PC-9 (cell line): ENCODE data around the gene BLM. TPM values are rescaled to one million over a fixed set of nuclear protein-coding genes. Genes with fewer than 3 reads are reported as not detected.
"Not testable (repeated sequence)": the region's sequence is repeated elsewhere in the genome, so short reads cannot be mapped to it uniquely, and the experiment has no call there.

ENCODE experiments used
- BruUV-seq: library from RNA; stranded (reverse); fragments of 400-500 nt; replicated peaks from 2 replicates; lab custom pipeline; 2021; lab: Mats Ljungman, UMichigan
- CTCF ChIA-PET: fragments of 300-600 bp; sonication (Branson Sonifier 250); formaldehyde crosslinking; loops from one replicate; lab custom pipeline; 2022; ENCODE audit warnings: antibody characterized with exemption; lab: Charles Lee
- POLR2A ChIA-PET: fragments of 300-600 bp; sonication (Branson Sonifier 250); formaldehyde crosslinking; loops from one replicate; lab custom pipeline; 2022; ENCODE audit warnings: antibody characterized with exemption; ENCODE audit not compliant: unreplicated experiment; lab: Charles Lee
- DNase-seq, 2 experiments: peaks; one replicate each; pipeline versions ENCODE4 v3.0.0 to v3.0.0-alpha.2; 2015 to 2022; ENCODE audit warnings: mixed read lengths in 1 of 2
- H2AFZ ChIP-seq: fragments of 200-600 bp; sonication (generic); 2 replicates; pipeline ENCODE4 v1.8.1; 2017; ENCODE audit warnings: antibody characterized with exemption
- H3F3A ChIP-seq: fragments of 200-600 bp; sonication (generic); 2 replicates; pipeline ENCODE4 v1.8.1; 2017; ENCODE audit warnings: antibody characterized with exemption, mild to moderate bottlenecking, low read depth; ENCODE audit not compliant: insufficient read depth
- H3K27ac ChIP-seq: fragments of 200-600 bp; sonication (generic); 2 replicates; pipeline ENCODE4 v1.6.1; 2016; ENCODE audit warnings: mixed run types
- H3K27me3 ChIP-seq: fragments of 200-600 bp; sonication (generic); 2 replicates; pipeline ENCODE4 v1.6.1; 2016; ENCODE audit warnings: low read depth, mixed run types; ENCODE audit not compliant: insufficient read depth
- H3K36me3 ChIP-seq: fragments of 200-600 bp; sonication (generic); 2 replicates; pipeline ENCODE4 v1.6.1; 2016; ENCODE audit warnings: low read depth, mixed run types
- H3K4me1 ChIP-seq: fragments of 200-600 bp; sonication (generic); replicated peaks from 2 replicates; pipeline ENCODE4 v1.6.1; 2016; ENCODE audit warnings: mixed run types; ENCODE audit not compliant: insufficient read depth
- H3K4me2 ChIP-seq: fragments of 200-600 bp; sonication (generic); 2 replicates; pipeline ENCODE4 v1.6.1; 2017; ENCODE audit warnings: mixed run types
- H3K4me3 ChIP-seq: fragments of 200-600 bp; sonication (generic); 2 replicates; pipeline ENCODE4 v1.6.1; 2016; ENCODE audit warnings: mixed run types
- H3K79me2 ChIP-seq: fragments of 200-600 bp; sonication (generic); 2 replicates; pipeline ENCODE4 v1.6.1; 2017; ENCODE audit warnings: low read depth, mixed run types
- H3K9me2 ChIP-seq: fragments of 200-600 bp; sonication (generic); 2 replicates; pipeline ENCODE4 v1.8.1; 2017; ENCODE audit warnings: mild to moderate bottlenecking; ENCODE audit not compliant: insufficient read depth
- H3K9me3 ChIP-seq: fragments of 200-600 bp; sonication (generic); 2 replicates; pipeline ENCODE4 v1.8.1; 2016; ENCODE audit warnings: low read depth; ENCODE audit not compliant: insufficient read depth
- H4K20me1 ChIP-seq: fragments of 200-600 bp; sonication (generic); 2 replicates; pipeline ENCODE4 v1.8.1; 2017; ENCODE audit not compliant: insufficient read depth
- EZH2 ChIP-seq: fragments of 200-600 bp; sonication (generic); IDR thresholded peaks from 2 replicates; pipeline ENCODE4 v1.8.0; 2017; ENCODE audit warnings: antibody characterized with exemption, low read depth
- intact Hi-C: fragments of 100-400 bp; cut with micrococcal nuclease; formaldehyde crosslinking; loops from one replicate; pipeline ENCODE4 v1.10.0; 2022; ENCODE audit not compliant: unreplicated experiment
- total RNA-seq: library from RNA; stranded (reverse); gene quantifications from 2 replicates; pipeline ENCODE4 v1.2.3, GENCODE V29; 2021
- TF ChIP-seq, protein P1 (sequence below): fragments of 200-600 bp; sonication (generic); conservative IDR thresholded peaks from 2 replicates; pipeline ENCODE4 v1.6.1; 2017; ENCODE audit warnings: mixed run types, antibody characterized with exemption, mild to moderate bottlenecking, moderate library complexity

The BLM gene
- total RNA-seq, 1 experiment from 2014 or later: 19.1 TPM

- intact Hi-C loops: no loop called here
- Histone ChIP-seq H3K27me3 (no peaks in the 10 kb centered on the region), H3K36me3 (no peaks in the 10 kb centered on the region), H3K4me1 (peaks cover 20% of the 10 kb centered on the region), H3K9me2 (no peaks in the 10 kb centered on the region), H4K20me1 (no peaks in the 10 kb centered on the region), H3K4me2 (no peak overlapping the region), H3K4me3 (no peak overlapping the region), H3F3A (peaks cover 13% of the 10 kb centered on the region; the same call in 1 of the 2 replicates), H2AFZ (no peak overlapping the region), H3K9me3 (no peaks in the 10 kb centered on the region), H3K79me2 (no peaks in the 10 kb centered on the region), H3K27ac (no peak overlapping the region)
- DNase-seq: no peak
- BruUV-seq: no TSS peak
- ChIA-PET CTCF (no interaction called here), POLR2A (no interaction called here)
- TF ChIP-seq, protein P1, sequence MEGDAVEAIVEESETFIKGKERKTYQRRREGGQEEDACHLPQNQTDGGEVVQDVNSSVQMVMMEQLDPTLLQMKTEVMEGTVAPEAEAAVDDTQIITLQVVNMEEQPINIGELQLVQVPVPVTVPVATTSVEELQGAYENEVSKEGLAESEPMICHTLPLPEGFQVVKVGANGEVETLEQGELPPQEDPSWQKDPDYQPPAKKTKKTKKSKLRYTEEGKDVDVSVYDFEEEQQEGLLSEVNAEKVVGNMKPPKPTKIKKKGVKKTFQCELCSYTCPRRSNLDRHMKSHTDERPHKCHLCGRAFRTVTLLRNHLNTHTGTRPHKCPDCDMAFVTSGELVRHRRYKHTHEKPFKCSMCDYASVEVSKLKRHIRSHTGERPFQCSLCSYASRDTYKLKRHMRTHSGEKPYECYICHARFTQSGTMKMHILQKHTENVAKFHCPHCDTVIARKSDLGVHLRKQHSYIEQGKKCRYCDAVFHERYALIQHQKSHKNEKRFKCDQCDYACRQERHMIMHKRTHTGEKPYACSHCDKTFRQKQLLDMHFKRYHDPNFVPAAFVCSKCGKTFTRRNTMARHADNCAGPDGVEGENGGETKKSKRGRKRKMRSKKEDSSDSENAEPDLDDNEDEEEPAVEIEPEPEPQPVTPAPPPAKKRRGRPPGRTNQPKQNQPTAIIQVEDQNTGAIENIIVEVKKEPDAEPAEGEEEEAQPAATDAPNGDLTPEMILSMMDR: no peak
- no peak for TF ChIP-seq EZH2
Observed at GRCh38 chr15:90671216-90671615, 45.9 kb upstream of the BLM start.

- intact Hi-C loops, H3K36me3 ChIP-seq, H3K9me2 ChIP-seq, H3F3A ChIP-seq, BruUV-seq, H3K9me3 ChIP-seq, H3K4me1 ChIP-seq, H4K20me1 ChIP-seq, H3K27me3 ChIP-seq, H3K4me3 ChIP-seq, H3K4me2 ChIP-seq, H2AFZ ChIP-seq, H3K27ac ChIP-seq, H3K79me2 ChIP-seq, POLR2A ChIA-PET, DNase-seq, CTCF ChIA-PET: not testable (repeated sequence)
Observed at GRCh38 chr15:90673357-90673756, 43.8 kb upstream of the BLM start.

DNA sequence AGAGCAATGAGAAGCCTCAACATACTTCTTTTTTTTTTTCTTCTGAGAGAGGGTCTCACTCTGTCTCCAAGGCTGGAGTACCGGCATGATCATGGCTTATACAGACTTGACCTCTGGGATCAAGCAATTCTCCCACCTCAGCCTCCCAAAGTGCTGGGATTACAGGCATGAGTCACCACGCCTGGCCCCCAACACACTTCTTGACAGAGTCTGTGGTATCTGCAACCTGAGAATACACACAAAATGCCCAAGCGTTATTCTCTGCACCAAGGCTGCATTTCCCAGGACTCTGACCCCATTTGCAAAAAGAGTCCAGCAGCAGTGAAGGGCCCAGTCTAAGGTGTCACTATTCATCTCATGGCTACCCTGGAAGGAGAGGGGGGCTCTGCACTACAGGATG lies 42.7 kb upstream of the BLM start:
- H3K9me3 ChIP-seq: no peaks in the 10 kb centered on the region
- BruUV-seq: no TSS peak
- TF ChIP-seq, protein P1: no peak
- TF ChIP-seq EZH2: no peak
- no peak overlapping the region for H2AFZ ChIP-seq
- no peak overlapping the region for H3K27ac ChIP-seq
- no peaks in the 10 kb centered on the region for H3K79me2 ChIP-seq
- peaks cover 6% of the 10 kb centered on the region; the same call in 1 of the 2 replicates for H3F3A ChIP-seq
- H3K4me2 ChIP-seq: no peak overlapping the region
- intact Hi-C loops: no loop called here
- ChIA-PET CTCF (no interaction called here), POLR2A (no interaction called here)
- H4K20me1 ChIP-seq: no peaks in the 10 kb centered on the region
- H3K36me3 ChIP-seq: no peaks in the 10 kb centered on the region
- H3K4me1 ChIP-seq: no peaks in the 10 kb centered on the region
- H3K9me2 ChIP-seq: no peaks in the 10 kb centered on the region
- no peak for DNase-seq
- no peaks in the 10 kb centered on the region for H3K27me3 ChIP-seq
- no peak overlapping the region for H3K4me3 ChIP-seq

DNA sequence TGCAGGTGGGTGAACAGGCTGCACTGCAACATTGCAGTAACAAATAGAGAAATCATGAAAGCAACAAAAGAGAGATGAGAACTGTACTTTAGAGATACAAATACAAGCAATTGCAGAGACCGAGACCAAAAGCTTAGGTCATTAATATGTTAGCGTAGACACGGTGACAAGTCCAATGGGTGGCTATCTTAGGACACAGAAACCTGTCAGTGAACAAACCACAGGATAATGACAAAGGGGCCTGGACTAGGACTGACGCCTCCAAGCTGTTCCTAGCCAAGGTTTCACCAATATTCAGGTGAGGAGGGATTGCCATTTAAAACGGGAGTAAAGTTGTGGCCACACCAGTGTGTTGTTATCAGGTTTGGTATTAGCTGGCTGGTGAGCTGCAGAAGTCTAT lies 41.7 kb upstream of the BLM start:
- TF ChIP-seq, protein P1: no peak
- no peak for TF ChIP-seq EZH2
- Histone ChIP-seq H3F3A (peaks cover 15% of the 10 kb centered on the region; the same call in 1 of the 2 replicates), H4K20me1 (no peaks in the 10 kb centered on the region), H3K27ac (no peak overlapping the region), H3K9me2 (no peaks in the 10 kb centered on the region), H3K4me2 (no peak overlapping the region), H3K36me3 (no peaks in the 10 kb centered on the region), H3K27me3 (no peaks in the 10 kb centered on the region), H3K9me3 (no peaks in the 10 kb centered on the region), H3K4me3 (no peak overlapping the region), H3K4me1 (peaks cover 7% of the 10 kb centered on the region), H2AFZ (no peak overlapping the region), H3K79me2 (no peaks in the 10 kb centered on the region)
- BruUV-seq: no TSS peak
- DNase-seq: no peak
- intact Hi-C loops: no loop called here
- ChIA-PET CTCF (no interaction called here), POLR2A (no interaction called here)
